WI38 (cell line): ENCODE data around the gene FTH1.
"Not testable (repeated sequence)": the region's sequence is repeated elsewhere in the genome, so short reads cannot be mapped to it uniquely, and the experiment has no call there.

Experiments
- H3K4me3 ChIP-seq: 2 replicates; pipeline ENCODE4 v1.5.1; 2011; ENCODE audit warnings: low read depth, mild to moderate bottlenecking, control low read depth, low read length
- CTCF ChIP-seq: IDR thresholded peaks from 2 replicates; pipeline ENCODE4 v1.5.1; 2012; ENCODE audit warnings: low read depth, mild to moderate bottlenecking, control low read depth, low read length

Gene FTH1

GRCh38 chr11:61954851-61955421 lies 12.5 kb downstream of the FTH1 start:
- no peak for TF ChIP-seq CTCF
- peak overlapping the region; percentile 45 for H3K4me3 ChIP-seq

GRCh38 chr11:61954106-61954850 lies 13.2 kb downstream of the FTH1 start:
- H3K4me3 ChIP-seq: no peak overlapping the region
- TF ChIP-seq CTCF: no peak

- not testable (repeated sequence) for H3K4me3 ChIP-seq
These were observed 13.8 kb downstream of the FTH1 start for GRCh38 chr11:61953632-61954031.

GRCh38 chr11:61952882-61953281 lies 14.6 kb downstream of the FTH1 start:
- no peak for TF ChIP-seq CTCF
- H3K4me3 ChIP-seq: no peak overlapping the region

- H3K4me3 ChIP-seq: no peak overlapping the region
- TF ChIP-seq CTCF: no peak
These were observed 15.8 kb downstream of the FTH1 start for GRCh38 chr11:61951484-61952135.

GRCh38 chr11:61950035-61950547 lies 17.3 kb downstream of the FTH1 start, which contains the start of gene BEST1:
BEST1 (plus strand) TSS chr11:61950351; CDS start chr11:61951807, 1,456 bp downstream.
- H3K4me3 ChIP-seq: no peak within 1 kb of the TSS
- no peak for TF ChIP-seq CTCF

- TF ChIP-seq CTCF: no peak
- H3K4me3 ChIP-seq: no peak overlapping the region
These were observed 18.0 kb downstream of the FTH1 start for GRCh38 chr11:61949169-61950034.
